Measurements from ENCODE around the gene HNRNPAB.

The HNRNPAB gene

DNA sequence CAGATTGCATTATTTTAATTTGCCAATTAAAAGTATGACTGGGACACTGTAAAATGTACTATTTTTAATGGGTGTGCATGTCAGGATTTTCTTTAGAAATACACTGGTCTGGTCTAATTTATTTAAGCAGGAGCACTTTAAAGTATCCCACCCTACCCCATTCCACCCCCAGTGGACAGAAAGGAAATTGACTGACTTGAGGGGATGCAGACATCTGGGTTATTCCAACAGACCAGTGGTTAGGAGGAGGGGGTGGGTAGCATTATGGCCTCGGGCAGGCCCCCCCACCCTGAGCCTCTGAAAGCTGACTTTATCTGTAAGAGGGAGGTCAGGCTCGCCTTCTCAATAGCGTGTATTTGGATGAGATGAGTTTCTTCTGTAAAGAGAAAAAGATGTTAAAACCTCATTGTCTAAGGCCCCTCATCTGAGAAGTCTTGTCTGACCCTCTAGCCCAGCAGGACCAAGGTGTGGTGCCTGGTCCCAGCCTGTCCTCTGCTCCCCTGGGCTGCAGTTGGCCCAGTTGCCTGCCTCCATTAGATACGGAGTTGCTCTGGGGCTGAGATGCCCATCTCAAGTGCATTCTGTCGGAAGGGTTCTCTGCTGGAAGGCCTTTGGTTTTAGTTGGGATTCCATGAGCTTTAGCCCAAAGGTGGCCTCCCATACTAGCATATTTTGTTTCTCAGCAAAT is 4.4 kb downstream of the HNRNPAB start:
- TF ChIP-seq TCF12 (IDR thresholded peaks at IDR 0.05; ENCODE audit: low read depth) (no peak), RAD21 (IDR thresholded peaks at IDR 0.05; ENCODE audit: low read depth) (no peak), TEAD4 (IDR thresholded peaks at IDR 0.05) (no peak), MAX (IDR thresholded peaks at IDR 0.05) (no peak), EP300 (IDR thresholded peaks at IDR 0.05; ENCODE audit: borderline replicate concordance) (no peak), ZBTB7A (IDR thresholded peaks at IDR 0.05; ENCODE audit: low read depth) (no peak), NFIC (IDR thresholded peaks at IDR 0.05) (no peak), CREB1 (IDR thresholded peaks at IDR 0.05; ENCODE audit: low read depth) (no peak), TAF1 (IDR thresholded peaks at IDR 0.05; ENCODE audit: low read depth) (no peak), CEBPB (IDR thresholded peaks at IDR 0.05) (no peak), EGR1 (IDR thresholded peaks at IDR 0.05) (no peak)
- TF ChIP-seq, protein P1, sequence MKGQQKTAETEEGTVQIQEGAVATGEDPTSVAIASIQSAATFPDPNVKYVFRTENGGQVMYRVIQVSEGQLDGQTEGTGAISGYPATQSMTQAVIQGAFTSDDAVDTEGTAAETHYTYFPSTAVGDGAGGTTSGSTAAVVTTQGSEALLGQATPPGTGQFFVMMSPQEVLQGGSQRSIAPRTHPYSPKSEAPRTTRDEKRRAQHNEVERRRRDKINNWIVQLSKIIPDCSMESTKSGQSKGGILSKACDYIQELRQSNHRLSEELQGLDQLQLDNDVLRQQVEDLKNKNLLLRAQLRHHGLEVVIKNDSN (IDR thresholded peaks at IDR 0.05) = no peak

GRCh38 chr5:178209334-178210072 is 5.2 kb downstream of the HNRNPAB start:
- no peak for TF ChIP-seq REST (IDR thresholded peaks at IDR 0.05; ENCODE audit: low read depth)
- no peak for TF ChIP-seq TAF1 (IDR thresholded peaks at IDR 0.05; ENCODE audit: low read depth)
- TF ChIP-seq, protein P1 (IDR thresholded peaks at IDR 0.05) = no peak
- TF ChIP-seq TCF12 (IDR thresholded peaks at IDR 0.05; ENCODE audit: low read depth) = no peak
- no peak for TF ChIP-seq RAD21 (IDR thresholded peaks at IDR 0.05; ENCODE audit: low read depth)
- TF ChIP-seq TEAD4 (IDR thresholded peaks at IDR 0.05) = no peak
- TF ChIP-seq FOXM1 (IDR thresholded peaks at IDR 0.05; ENCODE audit: borderline replicate concordance, low read depth) = no peak
- no peak for TF ChIP-seq YY1 (IDR thresholded peaks at IDR 0.05; ENCODE audit: low read depth)
- TF ChIP-seq EP300 (IDR thresholded peaks at IDR 0.05; ENCODE audit: borderline replicate concordance) = no peak
- no peak for TF ChIP-seq MAX (IDR thresholded peaks at IDR 0.05)
- no peak for TF ChIP-seq CEBPB (IDR thresholded peaks at IDR 0.05)
- TF ChIP-seq ZBTB7A (IDR thresholded peaks at IDR 0.05; ENCODE audit: low read depth) = no peak
- no peak for TF ChIP-seq CREB1 (IDR thresholded peaks at IDR 0.05; ENCODE audit: low read depth)
- TF ChIP-seq EGR1 (IDR thresholded peaks at IDR 0.05) = no peak
- TF ChIP-seq NFIC (IDR thresholded peaks at IDR 0.05) = no peak

DNA sequence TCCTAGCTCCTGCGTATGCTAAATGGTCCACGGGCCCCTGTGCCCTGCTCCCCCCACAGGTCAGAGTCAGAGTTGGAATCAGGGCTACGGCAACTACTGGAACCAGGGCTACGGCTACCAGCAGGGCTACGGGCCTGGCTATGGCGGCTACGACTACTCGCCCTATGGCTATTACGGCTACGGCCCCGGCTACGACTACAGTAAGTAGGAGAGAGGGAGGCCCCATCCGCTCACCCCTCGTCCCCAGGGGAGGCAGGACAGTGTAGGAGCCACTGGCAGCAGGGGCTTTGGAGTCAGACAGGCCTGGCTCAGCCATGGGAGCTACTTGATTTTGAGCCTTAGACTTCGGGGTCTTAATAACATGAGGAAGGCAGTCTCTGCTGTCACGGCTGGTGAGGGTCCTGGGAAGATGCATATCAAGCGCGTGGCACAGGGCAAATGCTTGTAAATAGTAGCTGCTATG is 5.8 kb downstream of the HNRNPAB start:
- TF ChIP-seq TAF1 (IDR thresholded peaks at IDR 0.05; ENCODE audit: low read depth) (no peak), CREB1 (IDR thresholded peaks at IDR 0.05; ENCODE audit: low read depth) (no peak), RAD21 (IDR thresholded peaks at IDR 0.05; ENCODE audit: low read depth) (no peak), EP300 (IDR thresholded peaks at IDR 0.05; ENCODE audit: borderline replicate concordance) (no peak), FOXM1 (IDR thresholded peaks at IDR 0.05; ENCODE audit: borderline replicate concordance, low read depth) (no peak), TCF12 (IDR thresholded peaks at IDR 0.05; ENCODE audit: low read depth) (no peak), CEBPB (IDR thresholded peaks at IDR 0.05) (no peak), TEAD4 (IDR thresholded peaks at IDR 0.05) (no peak), NFIC (IDR thresholded peaks at IDR 0.05) (no peak), YY1 (IDR thresholded peaks at IDR 0.05; ENCODE audit: low read depth) (no peak), MAX (IDR thresholded peaks at IDR 0.05) (no peak), REST (IDR thresholded peaks at IDR 0.05; ENCODE audit: low read depth) (no peak), ZBTB7A (IDR thresholded peaks at IDR 0.05; ENCODE audit: low read depth) (no peak), EGR1 (IDR thresholded peaks at IDR 0.05) (no peak)
- TF ChIP-seq, protein P1 (IDR thresholded peaks at IDR 0.05) = no peak

GRCh38 chr5:178210686-178211085 is 6.4 kb downstream of the HNRNPAB start:
- no peak for TF ChIP-seq FOXM1 (IDR thresholded peaks at IDR 0.05; ENCODE audit: borderline replicate concordance, low read depth)

All from Ishikawa (cell line).